Omental fat pad (tissue), 4 donors: ENCODE measurements around the gene CSNK2A1. TPM values are rescaled to one million over a fixed set of nuclear protein-coding genes. Genes with fewer than 3 reads are reported as not detected.

Experiments
- ATAC-seq: fragments of 150-250 bp; one replicate; pipeline ENCODE4 v1.9.1; 2016; ENCODE audit warnings: mild to moderate bottlenecking, moderate library complexity; ENCODE audit not compliant: low FRiP score
- DNase-seq: peaks from one replicate; pipeline ENCODE4 v3.0.0-alpha.2; 2019; ENCODE audit warnings: low spot score
- total RNA-seq, 4 donors: library from RNA; depleted of rRNA; stranded (reverse); fragments of >200 nt; gene quantifications; one replicate each; pipeline ENCODE4 v1.1.0, GENCODE V29; 2016
- TF ChIP-seq, protein P1 (sequence below), 3 donors: fragments of 450-650 bp; IDR thresholded peaks; one replicate each; pipeline ENCODE4 v1.5.1; 2016 to 2017; ENCODE audit warnings: antibody characterized with exemption in 3 of 3, mild to moderate bottlenecking in 3 of 3, moderate library complexity in 2 of 3

Gene CSNK2A1
- total RNA-seq, 4 donors from 2014 or later: 67.3 to 94.8 (median 84.7) TPM

GRCh38 chr20:563187-563586, 19.6 kb upstream of the CSNK2A1 start:
- TF ChIP-seq, protein P1, sequence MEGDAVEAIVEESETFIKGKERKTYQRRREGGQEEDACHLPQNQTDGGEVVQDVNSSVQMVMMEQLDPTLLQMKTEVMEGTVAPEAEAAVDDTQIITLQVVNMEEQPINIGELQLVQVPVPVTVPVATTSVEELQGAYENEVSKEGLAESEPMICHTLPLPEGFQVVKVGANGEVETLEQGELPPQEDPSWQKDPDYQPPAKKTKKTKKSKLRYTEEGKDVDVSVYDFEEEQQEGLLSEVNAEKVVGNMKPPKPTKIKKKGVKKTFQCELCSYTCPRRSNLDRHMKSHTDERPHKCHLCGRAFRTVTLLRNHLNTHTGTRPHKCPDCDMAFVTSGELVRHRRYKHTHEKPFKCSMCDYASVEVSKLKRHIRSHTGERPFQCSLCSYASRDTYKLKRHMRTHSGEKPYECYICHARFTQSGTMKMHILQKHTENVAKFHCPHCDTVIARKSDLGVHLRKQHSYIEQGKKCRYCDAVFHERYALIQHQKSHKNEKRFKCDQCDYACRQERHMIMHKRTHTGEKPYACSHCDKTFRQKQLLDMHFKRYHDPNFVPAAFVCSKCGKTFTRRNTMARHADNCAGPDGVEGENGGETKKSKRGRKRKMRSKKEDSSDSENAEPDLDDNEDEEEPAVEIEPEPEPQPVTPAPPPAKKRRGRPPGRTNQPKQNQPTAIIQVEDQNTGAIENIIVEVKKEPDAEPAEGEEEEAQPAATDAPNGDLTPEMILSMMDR (IDR thresholded peaks at IDR 0.05): no peak
- ATAC-seq (no peak), DNase-seq (no peak)

DNA sequence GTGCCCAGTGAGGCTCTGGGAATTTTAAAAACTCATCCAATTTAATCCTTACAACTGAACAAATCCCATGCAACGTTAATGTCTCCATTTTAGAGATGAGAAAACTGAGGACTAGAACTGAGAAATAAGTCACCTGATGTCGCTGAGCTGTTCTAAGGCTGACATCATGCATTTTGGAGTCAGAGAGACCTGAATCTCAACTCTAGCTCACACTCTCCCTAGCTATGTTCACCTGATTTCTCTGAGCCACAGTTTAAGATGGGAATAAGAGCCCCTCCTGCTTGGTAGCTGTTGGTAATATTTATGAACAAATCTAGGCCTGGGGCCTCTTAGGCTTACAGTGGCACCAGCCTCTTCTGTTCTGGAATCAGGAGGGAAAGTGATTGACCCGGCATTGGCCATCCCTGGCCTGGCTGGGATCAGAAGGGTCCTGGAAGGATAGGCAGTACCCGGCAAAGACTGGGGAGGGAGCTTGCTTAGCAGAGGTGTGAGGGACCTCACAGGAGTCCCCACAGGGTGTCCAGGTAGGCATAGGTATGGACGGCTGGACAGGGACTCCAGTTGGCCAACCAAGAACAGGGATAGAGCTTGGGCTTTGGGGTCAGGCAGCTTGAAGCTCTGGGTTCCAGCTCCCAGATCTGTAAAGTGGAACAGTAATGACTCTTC, 18.8 kb upstream of the CSNK2A1 start:
- TF ChIP-seq, protein P1 (IDR thresholded peaks at IDR 0.05): no peak

GRCh38 chr20:561437-562231, 18.0 kb upstream of the CSNK2A1 start:
- TF ChIP-seq, protein P1 (IDR thresholded peaks at IDR 0.05): peak in 2 of 3 donors; percentile 69 to 85
- no peak for ATAC-seq
- no peak for DNase-seq

More for the DNA sequence above, 18.8 kb upstream of the CSNK2A1 start:
- ATAC-seq (no peak), DNase-seq (no peak)

GRCh38 chr20:560680-561079, 17.1 kb upstream of the CSNK2A1 start:
- DNase-seq: no peak
- ATAC-seq: no peak
- TF ChIP-seq, protein P1 (IDR thresholded peaks at IDR 0.05): no peak

GRCh38 chr20:558117-558516, 14.5 kb upstream of the CSNK2A1 start:
- ATAC-seq (no peak), DNase-seq (no peak)
- TF ChIP-seq, protein P1 (IDR thresholded peaks at IDR 0.05): no peak

GRCh38 chr20:556984-557383, 13.4 kb upstream of the CSNK2A1 start:
- TF ChIP-seq, protein P1 (IDR thresholded peaks at IDR 0.05): no peak
- DNase-seq: no peak
- ATAC-seq: no peak
